Hepatocyte (in vitro differentiated cells): Measurements from ENCODE around the gene WASF2. TPM values are rescaled to one million over a fixed set of nuclear protein-coding genes. Genes with fewer than 3 reads are reported as not detected.
A peak's percentile ranks its signal among the peaks of the same experiment; 100 is the strongest.

Experiments
- DNase-seq: peaks from one replicate; pipeline ENCODE4 v3.0.0-alpha.2; 2016; ENCODE audit warnings: low spot score
- H2AFZ ChIP-seq: fragments of 200-600 bp; sonication (generic); 2 replicates; pipeline ENCODE4 v1.6.0; 2016; ENCODE audit warnings: antibody characterized with exemption, mild to moderate bottlenecking
- H3K27ac ChIP-seq: fragments of 200-600 bp; sonication (generic); 2 replicates; pipeline ENCODE4 v1.5.1; 2016; ENCODE audit warnings: mild to moderate bottlenecking
- H3K27me3 ChIP-seq: fragments of 200-600 bp; sonication (generic); 2 replicates; pipeline ENCODE4 v1.6.1; 2016
- H3K36me3 ChIP-seq: fragments of 200-600 bp; sonication (generic); replicated peaks from 2 replicates; pipeline ENCODE4 v1.5.1; 2016; ENCODE audit warnings: low read depth; ENCODE audit not compliant: insufficient read depth
- H3K4me1 ChIP-seq: fragments of 200-600 bp; sonication (generic); 2 replicates; pipeline ENCODE4 v1.5.1; 2016; ENCODE audit warnings: mild to moderate bottlenecking, moderate library complexity; ENCODE audit not compliant: insufficient read depth
- H3K4me2 ChIP-seq: fragments of 200-600 bp; sonication (generic); 2 replicates; pipeline ENCODE4 v1.6.0; 2016
- H3K4me3 ChIP-seq: fragments of 200-600 bp; sonication (generic); 2 replicates; pipeline ENCODE4 v1.5.1; 2016; ENCODE audit warnings: mild to moderate bottlenecking
- H3K79me2 ChIP-seq: fragments of 200-600 bp; sonication (generic); 2 replicates; pipeline ENCODE4 v1.6.0; 2017; ENCODE audit warnings: mild to moderate bottlenecking
- H3K9me2 ChIP-seq: fragments of 200-600 bp; sonication (generic); replicated peaks from 2 replicates; pipeline ENCODE4 v1.6.0; 2017; ENCODE audit warnings: mild to moderate bottlenecking; ENCODE audit not compliant: insufficient read depth
- H3K9me3 ChIP-seq: fragments of 200-600 bp; sonication (generic); 2 replicates; pipeline ENCODE4 v1.5.1; 2016; ENCODE audit warnings: low read depth, mild to moderate bottlenecking
- H4K20me1 ChIP-seq: fragments of 200-600 bp; sonication (generic); 2 replicates; pipeline ENCODE4 v1.6.0; 2016; ENCODE audit warnings: mild to moderate bottlenecking; ENCODE audit not compliant: insufficient read depth, poor library complexity, severe bottlenecking
- EZH2 ChIP-seq: fragments of 200-600 bp; sonication (generic); IDR thresholded peaks from 2 replicates; pipeline ENCODE4 v1.6.1; 2016; ENCODE audit warnings: antibody characterized with exemption, mild to moderate bottlenecking, borderline replicate concordance
- EZH2phosphoT487 ChIP-seq: fragments of 200-600 bp; sonication (generic); IDR thresholded peaks from one replicate; pipeline ENCODE4 v1.6.1; 2018; ENCODE audit warnings: antibody characterized with exemption, mild to moderate bottlenecking, low read depth, moderate library complexity; ENCODE audit not compliant: unreplicated experiment, severe bottlenecking
- WGBS: methylation state at CpG from one replicate; pipeline ENCODE4 v1.1.6; 2016; ENCODE audit warnings: low lambda C conversion rate; ENCODE audit errors: missing lambda C conversion rate; 5-methylcytosine and 5-hydroxymethylcytosine counted together
- polyA plus RNA-seq: library from polyadenylated mRNA; unstranded; fragments of >200 nt; fragmentation: Nextera tagmentation; extraction: Ambion mirVana; gene quantifications from 2 replicates; pipeline ENCODE4 v1.2.1, GENCODE V29; 2016
- total RNA-seq: library from RNA; depleted of rRNA; stranded (reverse); fragments of >200 nt; gene quantifications from 2 replicates; pipeline ENCODE4 v1.2.3, GENCODE V29; 2014
- TF ChIP-seq, protein P1 (sequence below): fragments of 200-600 bp; sonication (generic); IDR thresholded peaks from 2 replicates; pipeline ENCODE4 v1.5.1; 2016; ENCODE audit warnings: antibody characterized with exemption, mild to moderate bottlenecking; ENCODE audit not compliant: poor library complexity

The WASF2 gene
- total and polyA plus RNA-seq, 2 experiments from 2014 or later = 28.5 to 45.6 TPM

DNA sequence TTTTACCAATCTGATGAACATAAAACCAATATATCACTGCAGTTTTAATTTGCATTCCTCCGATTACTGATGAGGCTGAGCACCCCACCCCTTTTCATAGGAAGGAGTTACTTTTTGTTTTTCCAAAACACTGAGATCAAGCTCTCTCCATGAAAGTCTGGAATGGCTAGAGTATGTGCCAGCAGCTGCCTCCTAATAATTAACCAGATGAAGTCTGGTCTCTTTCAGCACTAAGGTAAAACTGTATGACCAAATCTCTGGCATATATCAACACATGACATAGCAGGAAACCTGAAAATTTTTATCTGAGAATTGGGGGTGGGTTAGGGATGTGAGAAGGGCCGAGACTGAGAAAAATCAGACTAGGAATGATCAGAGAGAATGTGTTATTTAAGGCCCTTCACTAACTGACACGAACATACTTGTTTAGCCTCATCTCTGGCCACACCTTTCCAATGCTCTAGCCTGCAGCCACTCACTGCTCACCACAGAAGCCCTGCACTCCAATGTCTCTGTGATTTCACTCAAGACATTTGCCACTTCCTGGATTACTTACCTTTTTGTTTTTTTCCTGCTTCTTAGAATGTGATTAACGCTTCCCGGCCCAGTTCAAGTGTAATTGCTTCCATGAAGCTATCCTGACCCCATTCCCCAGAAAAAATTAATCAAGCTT is 34.7 kb downstream of the WASF2 start:
- peak overlapping the region; percentile 40 for H3K4me2 ChIP-seq
- TF ChIP-seq, protein P1, sequence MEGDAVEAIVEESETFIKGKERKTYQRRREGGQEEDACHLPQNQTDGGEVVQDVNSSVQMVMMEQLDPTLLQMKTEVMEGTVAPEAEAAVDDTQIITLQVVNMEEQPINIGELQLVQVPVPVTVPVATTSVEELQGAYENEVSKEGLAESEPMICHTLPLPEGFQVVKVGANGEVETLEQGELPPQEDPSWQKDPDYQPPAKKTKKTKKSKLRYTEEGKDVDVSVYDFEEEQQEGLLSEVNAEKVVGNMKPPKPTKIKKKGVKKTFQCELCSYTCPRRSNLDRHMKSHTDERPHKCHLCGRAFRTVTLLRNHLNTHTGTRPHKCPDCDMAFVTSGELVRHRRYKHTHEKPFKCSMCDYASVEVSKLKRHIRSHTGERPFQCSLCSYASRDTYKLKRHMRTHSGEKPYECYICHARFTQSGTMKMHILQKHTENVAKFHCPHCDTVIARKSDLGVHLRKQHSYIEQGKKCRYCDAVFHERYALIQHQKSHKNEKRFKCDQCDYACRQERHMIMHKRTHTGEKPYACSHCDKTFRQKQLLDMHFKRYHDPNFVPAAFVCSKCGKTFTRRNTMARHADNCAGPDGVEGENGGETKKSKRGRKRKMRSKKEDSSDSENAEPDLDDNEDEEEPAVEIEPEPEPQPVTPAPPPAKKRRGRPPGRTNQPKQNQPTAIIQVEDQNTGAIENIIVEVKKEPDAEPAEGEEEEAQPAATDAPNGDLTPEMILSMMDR = no peak
- TF ChIP-seq EZH2phosphoT487 = no peak
- TF ChIP-seq EZH2 = no peak
- H3K79me2 ChIP-seq = peaks cover 94% of the 10 kb centered on the region
- 39% methylated on average over 5 of the region's 5 CpGs for WGBS
- peak; percentile 38 for DNase-seq
- H3K4me3 ChIP-seq = no peak overlapping the region
- no peak overlapping the region for H2AFZ ChIP-seq
- no peaks in the 10 kb centered on the region for H3K36me3 ChIP-seq
- H3K27ac ChIP-seq = peak overlapping the region; percentile 72
- no peaks in the 10 kb centered on the region for H3K27me3 ChIP-seq
- H4K20me1 ChIP-seq = peaks cover 55% of the 10 kb centered on the region
- H3K9me3 ChIP-seq = no peaks in the 10 kb centered on the region
- H3K4me1 ChIP-seq = no peaks in the 10 kb centered on the region
- no peaks in the 10 kb centered on the region for H3K9me2 ChIP-seq

DNA sequence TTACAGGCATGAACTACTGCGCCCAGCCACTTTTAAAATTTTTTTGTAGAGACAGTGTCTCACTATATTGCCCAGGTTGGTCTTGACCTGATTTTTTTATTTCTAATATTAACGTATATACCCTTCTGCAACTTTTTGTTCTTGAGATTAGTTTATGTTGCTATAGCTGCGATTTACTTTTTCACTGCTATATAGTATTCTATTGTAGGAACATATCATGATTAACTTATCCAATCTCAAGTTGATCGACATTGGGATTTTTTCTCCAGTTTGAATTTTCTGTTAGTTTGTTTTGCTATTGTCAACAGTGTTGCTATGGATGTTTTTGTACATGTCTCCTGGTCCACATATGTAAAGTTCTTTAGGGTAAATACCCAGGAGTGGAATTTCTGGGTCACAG is 35.4 kb downstream of the WASF2 start:
- Histone ChIP-seq H3K4me2 (no peak overlapping the region), H4K20me1 (peaks cover 49% of the 10 kb centered on the region), H3K27ac (no peak overlapping the region), H3K9me2 (no peaks in the 10 kb centered on the region), H3K4me3 (no peak overlapping the region), H3K27me3 (no peaks in the 10 kb centered on the region), H3K36me3 (no peaks in the 10 kb centered on the region), H3K4me1 (no peaks in the 10 kb centered on the region), H3K79me2 (peaks cover 94% of the 10 kb centered on the region), H3K9me3 (no peaks in the 10 kb centered on the region), H2AFZ (no peak overlapping the region)
- TF ChIP-seq EZH2 = no peak
- no peak for DNase-seq
- WGBS = 87% methylated on average over 4 of the region's 4 CpGs

DNA sequence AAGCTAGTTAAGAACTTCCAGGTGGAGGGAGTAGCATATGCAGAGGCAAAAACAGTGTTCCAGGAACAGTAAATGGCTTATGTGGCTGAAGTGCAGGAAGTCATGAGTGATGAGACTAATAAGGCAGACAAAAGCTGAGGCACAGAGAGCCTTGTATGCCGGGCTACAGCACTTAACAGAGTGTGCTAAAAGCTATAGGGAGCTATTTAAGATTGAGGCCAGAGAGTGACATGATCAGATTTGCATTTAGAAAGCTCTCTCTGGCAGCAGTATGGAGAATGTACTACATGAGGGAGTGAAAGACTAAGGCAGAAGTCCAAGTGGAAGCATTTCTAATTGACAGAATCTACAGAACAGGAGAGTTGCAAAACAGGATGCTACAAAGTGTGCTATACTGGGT is 38.6 kb downstream of the WASF2 start:
- Histone ChIP-seq H2AFZ (no peak overlapping the region), H3K4me3 (no peak overlapping the region), H3K79me2 (peaks cover 93% of the 10 kb centered on the region), H3K27ac (no peak overlapping the region), H4K20me1 (peaks cover 48% of the 10 kb centered on the region), H3K9me3 (no peaks in the 10 kb centered on the region), H3K27me3 (no peaks in the 10 kb centered on the region), H3K36me3 (no peaks in the 10 kb centered on the region), H3K4me1 (no peaks in the 10 kb centered on the region), H3K9me2 (no peaks in the 10 kb centered on the region), H3K4me2 (no peak overlapping the region)
- WGBS = 58% methylated on average over 1 of the region's 1 CpG
- DNase-seq = no peak
- TF ChIP-seq, protein P1 = no peak
- no peak for TF ChIP-seq EZH2
- no peak for TF ChIP-seq EZH2phosphoT487

DNA sequence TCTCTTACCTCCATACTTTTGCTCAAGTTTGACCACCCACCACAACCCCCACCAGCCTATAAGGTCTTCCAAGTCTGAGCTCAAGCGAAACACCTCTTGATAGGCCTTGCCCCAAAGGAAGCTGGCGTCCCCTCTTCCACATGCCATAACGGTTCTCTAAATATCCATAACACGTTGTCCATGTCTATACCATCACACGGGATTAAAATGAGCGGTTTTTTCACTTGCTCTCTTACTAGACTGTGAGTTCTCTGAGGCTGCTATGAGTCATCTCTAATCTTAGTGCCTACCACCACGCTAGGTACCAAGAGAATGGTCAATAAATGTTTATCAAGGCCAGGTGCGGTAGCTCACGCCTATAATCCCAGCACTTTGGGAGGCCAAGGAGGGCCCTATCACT is 41.0 kb downstream of the WASF2 start:
- Histone ChIP-seq H3K4me1 (no peaks in the 10 kb centered on the region), H3K36me3 (no peaks in the 10 kb centered on the region), H3K79me2 (peaks cover 98% of the 10 kb centered on the region), H3K9me2 (no peaks in the 10 kb centered on the region), H3K9me3 (no peaks in the 10 kb centered on the region), H3K4me3 (no peak overlapping the region), H3K4me2 (no peak overlapping the region), H2AFZ (no peak overlapping the region), H4K20me1 (peaks cover 54% of the 10 kb centered on the region), H3K27ac (no peak overlapping the region), H3K27me3 (no peaks in the 10 kb centered on the region)
- 92% methylated on average over 9 of the region's 9 CpGs for WGBS
- DNase-seq = no peak
- TF ChIP-seq EZH2 (no peak), EZH2phosphoT487 (no peak)
- TF ChIP-seq, protein P1 = no peak
